MV-4-11 (cell line): ENCODE results near the gene NAA20.

Experiments
- DNase-seq: peaks from one replicate; lab custom pipeline; 2025; lab: John Stamatoyannopoulos, UW

The NAA20 gene

GRCh38 chr20:19991854-19992253 lies 25.3 kb upstream of the NAA20 start:
- peak; percentile 14 for DNase-seq

- DNase-seq = no peak
Observed at GRCh38 chr20:19992996-19993908, 23.9 kb upstream of the NAA20 start.

DNA sequence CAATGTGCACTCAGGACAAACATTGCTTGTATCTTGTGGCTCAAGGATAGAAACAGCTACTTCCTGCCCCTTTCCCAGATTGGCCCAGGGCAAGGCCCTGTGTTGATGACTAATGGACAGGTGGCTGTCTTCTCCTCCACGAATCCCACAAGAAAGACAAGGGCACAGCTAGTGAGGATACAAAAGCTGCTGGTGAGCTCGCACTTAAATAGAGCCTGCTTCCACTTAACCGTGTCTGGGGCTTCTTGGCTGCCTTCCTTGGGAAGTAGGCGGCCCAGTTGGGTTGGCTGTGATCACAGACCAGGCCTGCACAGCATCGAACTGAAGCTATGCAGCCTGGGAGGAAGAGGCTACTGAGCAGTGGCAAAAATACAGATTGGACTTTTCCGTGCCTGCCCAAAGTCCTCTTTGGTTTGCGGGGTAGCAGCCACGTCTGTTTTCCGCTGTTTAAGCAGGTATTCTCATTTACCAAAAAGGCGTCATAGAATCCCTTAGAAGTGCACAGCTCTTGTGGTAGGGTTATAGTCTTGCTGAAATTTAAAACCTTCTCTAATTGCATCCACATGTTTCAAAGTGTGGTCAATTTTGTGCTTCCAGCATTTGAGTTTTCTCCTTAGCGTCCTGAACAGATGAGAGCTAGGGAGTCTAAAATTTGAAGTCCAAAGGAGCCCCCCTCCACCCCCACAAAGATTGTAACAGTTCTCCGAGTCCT lies 23.0 kb upstream of the NAA20 start:
- peak; percentile 15 for DNase-seq

DNA sequence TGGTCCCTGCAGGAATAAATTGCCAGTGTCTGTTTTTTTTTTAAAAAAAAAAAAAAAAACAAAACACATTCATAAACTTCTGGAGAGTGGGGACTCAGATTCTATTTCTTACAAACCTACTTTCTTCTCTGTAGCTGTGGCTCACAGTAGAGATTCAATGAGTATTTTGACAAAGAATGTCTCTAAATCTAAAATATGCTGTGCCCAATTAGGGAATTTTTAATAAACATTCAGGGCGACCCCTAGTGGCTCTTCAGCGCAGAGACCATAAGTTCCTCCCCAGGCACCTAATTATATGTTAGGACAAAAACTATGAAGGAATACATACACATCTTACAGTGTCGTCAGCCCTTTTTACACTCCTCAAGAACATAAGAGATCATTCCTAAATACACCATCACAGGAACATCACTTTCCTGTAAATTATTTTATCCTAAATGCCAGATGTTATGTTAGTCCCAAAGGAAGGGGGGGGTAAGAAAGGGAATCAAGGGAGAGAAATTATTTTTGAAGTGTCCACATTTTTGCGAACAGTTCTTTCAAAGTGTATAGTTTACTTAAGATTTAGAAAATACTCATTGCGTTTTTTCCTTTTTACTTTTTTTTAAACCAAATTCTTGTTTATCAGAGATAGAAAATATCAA lies 21.8 kb upstream of the NAA20 start:
- peak; percentile 68 for DNase-seq

DNA sequence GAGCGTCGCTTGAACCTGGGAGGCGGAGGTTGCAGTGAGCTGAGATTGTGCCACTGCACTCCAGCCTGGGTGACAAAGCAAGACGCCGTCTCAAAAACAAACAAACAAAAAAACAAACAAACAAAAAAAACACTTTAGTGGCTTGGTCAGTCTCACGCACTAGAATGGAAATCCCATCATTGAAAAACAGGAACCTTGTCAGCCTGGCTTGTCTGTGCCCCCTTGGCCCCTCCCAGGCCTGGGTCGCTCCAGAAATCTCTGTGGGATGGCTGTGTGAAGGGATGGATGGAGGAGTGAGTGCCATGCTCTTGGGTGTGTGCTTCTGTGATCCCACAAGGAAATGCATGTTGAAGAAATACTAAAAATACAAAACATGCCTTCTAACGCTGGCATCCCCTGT lies 20.9 kb upstream of the NAA20 start:
- peak; percentile 18 for DNase-seq

- peak; percentile 9 for DNase-seq
Observed at GRCh38 chr20:19996917-19997316, 20.2 kb upstream of the NAA20 start.

GRCh38 chr20:19998990-19999705 lies 18.0 kb upstream of the NAA20 start:
- DNase-seq = no peak

DNA sequence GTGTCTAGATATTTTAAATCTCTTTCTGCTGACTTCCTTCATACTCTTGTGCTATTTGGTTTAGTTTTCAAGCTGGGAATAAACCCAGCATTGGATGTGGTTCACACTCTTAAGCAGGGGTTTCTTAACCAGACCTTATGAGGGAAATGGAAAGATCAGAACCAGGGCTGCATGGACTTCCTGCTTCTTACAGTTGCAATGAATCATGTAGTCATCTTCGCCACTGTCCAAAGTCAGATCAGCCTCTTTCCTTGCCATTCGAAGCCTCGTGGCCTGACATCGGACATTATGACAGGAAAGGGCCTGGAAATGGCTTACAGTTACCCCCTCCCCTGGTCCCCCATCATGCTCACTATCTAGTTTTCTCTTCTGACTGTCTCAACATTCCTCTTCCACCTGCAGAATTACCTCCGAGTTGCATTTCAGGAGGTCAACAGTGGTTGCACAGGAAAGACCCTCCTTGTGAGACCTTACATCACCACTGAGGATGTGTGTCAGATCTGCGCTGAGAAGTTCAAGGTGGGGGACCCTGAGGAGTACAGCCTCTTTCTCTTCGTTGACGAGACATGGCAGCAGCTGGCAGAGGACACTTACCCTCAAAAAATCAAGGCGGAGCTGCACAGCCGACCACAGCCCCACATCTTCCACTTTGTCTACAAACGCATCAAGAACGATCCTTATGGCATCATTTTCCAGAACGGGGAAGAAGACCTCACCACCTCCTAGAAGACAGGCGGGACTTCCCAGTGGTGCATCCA lies 16.8 kb upstream of the NAA20 start:
- DNase-seq = peak; percentile 91

- DNase-seq = peak; percentile 71
Observed at GRCh38 chr20:20002101-20002998, 14.8 kb upstream of the NAA20 start.

GRCh38 chr20:20003031-20003954 lies 13.9 kb upstream of the NAA20 start:
- DNase-seq = peak; percentile 97

DNA sequence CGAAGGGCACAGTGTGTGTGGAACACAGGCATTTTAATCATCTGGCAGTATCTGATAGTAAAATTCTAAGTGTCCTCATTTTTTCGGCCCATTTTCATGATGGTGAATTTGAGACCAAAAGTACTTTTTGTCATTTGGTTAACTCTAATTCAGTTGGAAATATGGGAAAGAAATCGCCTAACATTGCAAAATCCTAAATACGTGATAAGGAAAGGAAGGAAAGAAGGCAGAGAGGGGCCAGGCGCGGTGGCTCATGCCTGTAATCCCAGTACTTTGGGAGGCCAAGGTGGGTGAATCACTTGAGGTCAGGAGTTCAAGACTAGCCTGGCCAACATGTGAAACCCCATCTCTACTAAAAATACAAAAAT lies 13.2 kb upstream of the NAA20 start:
- peak; percentile 34 for DNase-seq

DNA sequence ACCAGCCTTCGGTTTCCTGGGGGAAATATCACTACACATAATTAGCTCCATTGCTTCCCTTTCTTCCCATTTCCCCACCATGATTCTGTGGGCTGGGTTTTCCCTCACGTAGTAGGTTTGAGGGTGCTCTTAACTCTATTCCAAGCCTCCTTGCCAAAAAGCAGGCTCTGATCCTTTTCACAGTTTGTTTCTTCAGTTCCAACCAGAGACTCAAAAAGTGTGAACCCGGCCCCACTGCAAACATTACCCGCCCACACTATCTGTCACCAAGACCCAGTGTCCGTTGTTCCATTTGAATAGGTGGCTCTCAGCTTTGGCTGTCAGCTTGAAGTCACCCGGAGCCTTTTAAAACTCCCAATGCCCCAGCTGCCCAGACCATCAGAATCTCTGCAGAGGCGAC lies 11.8 kb upstream of the NAA20 start:
- no peak for DNase-seq

DNA sequence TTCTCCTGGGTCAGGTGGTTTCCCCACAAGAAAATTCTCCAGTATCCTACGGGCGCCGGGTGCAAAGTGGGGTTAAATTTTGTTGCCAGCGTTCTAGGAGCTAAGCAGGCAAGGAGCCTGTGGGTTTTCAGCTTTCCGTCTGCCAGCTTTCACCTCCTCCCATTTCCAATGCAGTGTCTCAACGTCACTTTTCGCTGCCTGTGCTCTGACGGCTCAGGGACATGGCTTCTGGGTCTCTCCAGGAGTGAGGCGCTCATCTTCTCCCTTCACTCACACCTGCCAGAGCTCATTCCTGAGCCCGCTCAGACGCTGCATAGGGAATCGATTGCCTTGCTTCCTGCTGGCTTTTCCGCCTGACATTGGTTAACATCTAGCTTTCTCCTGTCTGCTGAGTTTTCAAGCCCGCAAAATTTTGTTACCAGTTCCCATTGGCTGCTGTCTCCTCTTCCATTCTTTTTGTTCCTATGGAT lies 7.3 kb upstream of the NAA20 start:
- no peak for DNase-seq

GRCh38 chr20:20010639-20011500 lies 6.3 kb upstream of the NAA20 start:
- DNase-seq = no peak

DNA sequence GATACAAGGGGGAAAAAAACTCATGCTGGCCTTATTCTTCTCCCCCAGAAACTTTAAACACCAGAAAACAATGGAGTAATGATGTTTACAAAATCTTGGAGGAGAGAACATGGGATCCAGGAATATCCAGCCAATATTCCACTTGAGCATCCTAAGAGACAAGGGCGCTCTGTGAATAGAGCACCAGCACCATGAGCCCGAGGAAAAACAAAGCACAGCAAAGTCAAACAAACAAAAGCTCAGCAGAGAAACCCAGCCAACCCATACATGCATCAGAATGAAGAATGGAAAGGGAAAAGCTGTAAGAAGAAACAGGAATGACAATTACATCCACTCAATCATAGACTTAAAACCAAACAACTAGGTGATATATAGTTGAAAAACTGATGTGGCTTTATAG lies 4.6 kb upstream of the NAA20 start:
- DNase-seq = no peak

DNA sequence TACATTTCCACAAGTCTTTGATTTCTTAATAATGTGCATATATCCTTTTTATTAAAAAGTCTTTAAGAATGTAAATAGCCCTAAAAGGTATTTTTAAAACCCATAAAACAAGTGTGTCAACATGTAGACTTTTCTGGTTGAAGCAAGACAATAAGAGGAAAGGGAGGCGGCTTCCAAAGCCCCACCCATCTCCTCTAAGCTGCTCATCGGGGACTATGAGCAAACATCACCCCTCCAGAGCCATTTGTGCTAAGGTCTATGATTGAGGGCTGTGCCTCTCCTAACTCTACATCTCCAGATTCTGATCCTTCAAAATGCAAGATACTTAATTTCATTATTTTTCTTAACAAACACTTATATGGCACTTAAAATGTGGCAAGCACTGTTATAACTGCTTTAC lies 2.5 kb upstream of the NAA20 start:
- peak; percentile 29 for DNase-seq

GRCh38 chr20:20017844-20018185 lies 653 bp downstream of the NAA20 start:
- DNase-seq = no peak

GRCh38 chr20:20018366-20018765 lies 1.2 kb downstream of the NAA20 start:
- no peak for DNase-seq
